Subcutaneous adipose tissue (tissue), 4 donors: Measurements from ENCODE around the gene CDK13. TPM values are rescaled to one million over a fixed set of nuclear protein-coding genes. Genes with fewer than 3 reads are reported as not detected.

Source experiments
- total RNA-seq, 4 donors: library from RNA; depleted of rRNA; stranded (reverse); fragments of >200 nt; gene quantifications; one replicate each; pipeline ENCODE4 v1.1.0, GENCODE V29; 2016
- TF ChIP-seq, protein P1 (sequence below): fragments of 450-650 bp; IDR thresholded peaks from one replicate; pipeline ENCODE4 v1.5.1; 2016; ENCODE audit warnings: low read depth, mild to moderate bottlenecking, control low read depth, antibody characterized with exemption, moderate library complexity

Gene CDK13
- total RNA-seq, 4 donors from 2014 or later, result 65.6 to 81.9 (median 68.3) TPM

DNA sequence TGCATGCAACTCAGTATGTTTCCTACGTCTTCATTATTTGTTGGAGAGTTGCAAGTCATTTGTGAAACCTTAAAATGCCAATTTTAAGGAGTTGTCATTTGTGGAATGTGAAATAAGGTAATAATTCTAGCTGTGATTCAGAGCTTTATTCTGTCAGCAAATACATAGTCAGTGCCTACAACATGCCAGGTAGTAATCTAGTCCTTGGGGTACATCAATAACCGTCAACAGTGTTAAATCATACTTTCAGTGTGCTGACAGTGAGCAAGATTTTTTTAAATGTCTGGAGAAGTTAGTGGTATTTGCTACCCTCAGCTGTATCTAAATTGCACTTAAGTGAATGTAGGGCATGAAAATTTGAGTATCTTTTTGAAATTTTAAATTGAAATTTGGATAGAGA, 147.7 kb downstream of the CDK13 start:
- TF ChIP-seq, protein P1, sequence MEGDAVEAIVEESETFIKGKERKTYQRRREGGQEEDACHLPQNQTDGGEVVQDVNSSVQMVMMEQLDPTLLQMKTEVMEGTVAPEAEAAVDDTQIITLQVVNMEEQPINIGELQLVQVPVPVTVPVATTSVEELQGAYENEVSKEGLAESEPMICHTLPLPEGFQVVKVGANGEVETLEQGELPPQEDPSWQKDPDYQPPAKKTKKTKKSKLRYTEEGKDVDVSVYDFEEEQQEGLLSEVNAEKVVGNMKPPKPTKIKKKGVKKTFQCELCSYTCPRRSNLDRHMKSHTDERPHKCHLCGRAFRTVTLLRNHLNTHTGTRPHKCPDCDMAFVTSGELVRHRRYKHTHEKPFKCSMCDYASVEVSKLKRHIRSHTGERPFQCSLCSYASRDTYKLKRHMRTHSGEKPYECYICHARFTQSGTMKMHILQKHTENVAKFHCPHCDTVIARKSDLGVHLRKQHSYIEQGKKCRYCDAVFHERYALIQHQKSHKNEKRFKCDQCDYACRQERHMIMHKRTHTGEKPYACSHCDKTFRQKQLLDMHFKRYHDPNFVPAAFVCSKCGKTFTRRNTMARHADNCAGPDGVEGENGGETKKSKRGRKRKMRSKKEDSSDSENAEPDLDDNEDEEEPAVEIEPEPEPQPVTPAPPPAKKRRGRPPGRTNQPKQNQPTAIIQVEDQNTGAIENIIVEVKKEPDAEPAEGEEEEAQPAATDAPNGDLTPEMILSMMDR, result no peak

DNA sequence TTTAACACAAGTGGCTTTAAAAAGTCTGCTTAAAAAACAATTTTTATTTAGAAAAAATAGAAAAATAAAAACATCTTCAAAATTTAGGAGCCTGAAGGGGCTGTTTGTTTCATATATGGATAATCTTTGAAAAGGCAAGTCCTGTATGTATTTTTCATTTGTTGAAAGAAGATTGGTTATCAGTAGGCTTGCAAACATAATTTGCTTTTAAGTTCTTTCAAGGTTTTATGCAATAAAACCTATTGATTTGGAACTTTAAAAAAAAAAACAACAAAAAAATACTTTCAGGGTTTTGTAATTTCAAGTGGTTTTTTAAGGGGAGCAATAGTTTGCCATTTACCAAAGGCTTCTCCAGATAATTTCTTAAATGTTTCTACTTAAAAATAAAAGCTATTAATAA, 148.8 kb downstream of the CDK13 start:
- TF ChIP-seq, protein P1, result no peak

DNA sequence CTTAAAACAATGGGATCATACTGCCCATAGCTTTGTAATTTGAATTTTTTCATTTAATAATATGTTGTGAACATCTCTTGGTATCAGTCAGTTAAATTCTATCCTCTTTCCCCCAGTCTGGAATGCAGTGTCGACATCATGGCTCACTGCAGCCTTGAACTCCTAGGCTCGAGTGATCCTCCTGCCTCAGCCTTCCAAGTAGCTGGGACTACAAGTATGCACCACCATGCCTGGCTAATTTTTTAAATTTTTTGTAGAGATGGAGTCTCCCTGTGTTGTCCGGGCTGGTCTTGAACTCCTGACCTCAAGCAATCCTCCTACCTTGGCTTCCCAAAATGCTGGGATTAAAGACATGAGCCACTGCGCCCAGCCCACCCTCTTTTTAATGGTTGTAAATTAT, 149.8 kb downstream of the CDK13 start:
- TF ChIP-seq, protein P1, result no peak

DNA sequence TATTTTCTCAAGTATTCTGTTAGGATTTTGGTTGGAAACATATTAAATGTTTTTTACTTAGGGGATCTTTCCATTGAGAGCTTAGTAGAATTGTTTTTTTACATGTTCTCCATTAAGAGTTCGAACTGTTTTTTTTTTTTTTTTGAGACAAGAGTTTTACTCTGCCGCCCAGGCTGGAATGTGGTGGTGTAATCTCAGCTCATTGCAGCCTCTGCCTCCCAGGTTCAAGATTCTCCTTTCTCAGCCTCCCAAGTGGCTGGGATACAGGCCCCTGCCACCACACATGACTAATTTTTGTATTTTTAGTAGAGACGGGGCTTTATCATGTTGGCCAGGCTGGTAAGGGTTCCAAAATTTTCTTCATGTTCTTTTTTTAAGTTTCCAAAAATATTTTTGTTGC, 151.1 kb downstream of the CDK13 start:
- TF ChIP-seq, protein P1, result no peak

DNA sequence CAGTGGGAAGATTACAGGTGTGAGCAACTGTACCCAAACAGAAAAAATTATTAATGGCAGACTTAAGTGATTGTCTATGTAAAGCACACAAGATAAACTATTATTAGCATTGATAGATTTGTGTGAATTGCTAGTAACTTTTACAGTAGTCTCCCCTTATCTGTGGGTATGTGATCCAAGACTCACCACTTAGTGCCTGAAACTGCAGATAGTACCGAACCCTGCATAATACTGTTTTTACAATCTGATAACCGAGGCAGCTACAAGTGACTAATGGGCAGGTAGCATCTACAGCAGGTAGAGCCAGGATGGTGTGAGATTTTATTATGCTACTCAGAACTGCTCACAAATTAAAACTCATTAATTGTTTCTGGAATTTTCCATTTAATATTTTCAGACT, 152.8 kb downstream of the CDK13 start:
- TF ChIP-seq, protein P1, result no peak

DNA sequence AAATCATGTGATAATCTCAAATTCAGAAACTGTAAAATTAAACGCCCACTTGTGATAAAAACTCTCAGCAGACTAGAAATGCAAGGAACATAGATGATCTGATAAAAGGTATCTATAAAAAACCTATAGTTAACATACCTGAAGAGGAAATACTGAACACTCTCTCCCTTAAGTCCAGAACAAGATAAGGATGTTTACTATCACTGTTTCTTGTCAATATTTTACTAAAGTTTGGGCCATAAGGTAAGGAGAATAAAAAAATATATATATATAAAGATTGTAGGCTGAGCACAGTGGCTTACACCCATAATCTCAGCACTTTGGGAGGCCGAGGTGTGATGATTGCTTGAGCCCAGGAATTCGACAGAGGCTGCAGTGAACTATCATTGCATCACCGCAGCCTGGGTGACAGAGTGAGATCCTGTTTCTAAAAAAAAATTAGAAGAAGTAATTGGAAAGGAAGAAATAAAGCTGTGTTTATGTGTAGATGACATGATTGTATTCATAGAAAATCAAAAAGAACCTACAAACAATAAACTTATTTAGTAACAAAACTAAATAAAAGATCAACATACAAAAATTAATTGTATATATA, 155.9 kb downstream of the CDK13 start:
- TF ChIP-seq, protein P1, result no peak

DNA sequence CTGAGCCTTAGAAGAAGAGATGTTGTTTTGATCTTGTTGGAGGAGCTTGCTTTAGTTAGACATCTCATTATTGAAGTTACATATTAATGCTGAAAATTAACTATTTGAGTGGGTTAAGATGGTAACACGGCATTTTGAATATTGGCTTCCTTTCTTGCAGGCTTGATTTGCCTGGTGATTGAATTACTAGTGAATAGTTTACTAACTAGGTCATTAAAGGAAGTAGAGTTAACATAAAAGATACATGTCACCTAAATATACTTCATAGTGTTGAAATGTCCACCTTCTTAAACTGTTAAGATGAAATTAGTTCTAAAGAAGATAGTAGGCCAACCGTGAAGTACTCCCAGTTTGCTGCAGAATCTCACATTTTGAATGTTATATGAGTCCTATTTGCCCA, 165.9 kb downstream of the CDK13 start:
- TF ChIP-seq, protein P1, result no peak
